H9 (cell line): ENCODE results near the gene LIPC. TPM values are rescaled to one million over a fixed set of nuclear protein-coding genes. Genes with fewer than 3 reads are reported as not detected.
A peak's percentile ranks its signal among the peaks of the same experiment; 100 is the strongest.

Experiments
- DNase-seq: peaks from one replicate; pipeline ENCODE4 v3.0.0-alpha.2; 2017
- H2AFZ ChIP-seq: one replicate; pipeline ENCODE4 v1.6.1; 2013; ENCODE audit warnings: mild to moderate bottlenecking, low read length, control low read depth, moderate library complexity
- H2AK5ac ChIP-seq: 2 replicates; pipeline ENCODE4 v1.6.1; 2013; ENCODE audit warnings: low read length, control low read depth, mixed read lengths; ENCODE audit not compliant: insufficient read length
- H2BK120ac ChIP-seq: one replicate; pipeline ENCODE4 v1.6.1; 2013; ENCODE audit warnings: low read depth, mild to moderate bottlenecking, low read length, control low read depth, inconsistent platforms; ENCODE audit not compliant: poor library complexity, severe bottlenecking
- H2BK12ac ChIP-seq: 2 replicates; pipeline ENCODE4 v1.6.1; 2013; ENCODE audit warnings: low read length, control low read depth, mixed read lengths, low read depth; ENCODE audit not compliant: insufficient read length
- H2BK15ac ChIP-seq: 2 replicates; pipeline ENCODE4 v1.6.1; 2013; ENCODE audit warnings: low read depth, low read length, control low read depth
- H2BK20ac ChIP-seq: one replicate; pipeline ENCODE4 v1.6.1; 2013; ENCODE audit warnings: low read depth, mild to moderate bottlenecking, low read length, control low read depth, inconsistent platforms; ENCODE audit not compliant: poor library complexity, severe bottlenecking
- H2BK5ac ChIP-seq: 2 replicates; pipeline ENCODE4 v1.6.1; 2013; ENCODE audit warnings: low read length, control low read depth, mixed read lengths; ENCODE audit not compliant: insufficient read length
- H3K14ac ChIP-seq: 2 replicates; pipeline ENCODE4 v1.6.1; 2013; ENCODE audit warnings: low read length, control low read depth; ENCODE audit not compliant: insufficient read depth
- H3K18ac ChIP-seq: 2 replicates; pipeline ENCODE4 v1.6.1; 2013; ENCODE audit warnings: low read depth, mild to moderate bottlenecking, mixed read lengths, low read length, control low read depth; ENCODE audit not compliant: insufficient read length
- H3K23ac ChIP-seq: 2 replicates; pipeline ENCODE4 v1.6.1; 2013; ENCODE audit warnings: low read length, control low read depth, mixed read lengths, low read depth; ENCODE audit not compliant: insufficient read length
- H3K23me2 ChIP-seq: 2 replicates; pipeline ENCODE4 v1.6.1; 2013; ENCODE audit warnings: low read depth, mild to moderate bottlenecking, mixed read lengths, low read length, control low read depth; ENCODE audit not compliant: insufficient read length, poor library complexity, severe bottlenecking
- H3K27ac ChIP-seq: 2 replicates; pipeline ENCODE4 v1.5.1; 2013; ENCODE audit warnings: low read length, control low read depth, mixed read lengths, low read depth; ENCODE audit not compliant: insufficient read length
- H3K27me3 ChIP-seq: 2 replicates; pipeline ENCODE4 v1.6.1; 2013; ENCODE audit warnings: low read length, control low read depth, inconsistent platforms; ENCODE audit not compliant: insufficient read depth
- H3K4ac ChIP-seq: 2 replicates; pipeline ENCODE4 v1.6.1; 2013; ENCODE audit warnings: low read depth, mild to moderate bottlenecking, control low read depth, inconsistent platforms, low read length, moderate library complexity
- H3K4me1 ChIP-seq: 2 replicates; pipeline ENCODE4 v1.6.1; 2013; ENCODE audit warnings: low read length, control low read depth, inconsistent platforms; ENCODE audit not compliant: insufficient read depth
- H3K4me2 ChIP-seq: 2 replicates; pipeline ENCODE4 v1.6.1; 2013; ENCODE audit warnings: low read length, control low read depth, mixed read lengths; ENCODE audit not compliant: insufficient read length, insufficient read depth
- H3K56ac ChIP-seq: 2 replicates; pipeline ENCODE4 v1.6.1; 2013; ENCODE audit warnings: low read depth, mild to moderate bottlenecking, mixed read lengths, low read length, control low read depth; ENCODE audit not compliant: insufficient read length
- H3K79me1 ChIP-seq: 2 replicates; pipeline ENCODE4 v1.6.1; 2013; ENCODE audit warnings: low read depth, mild to moderate bottlenecking, moderate library complexity, low read length, control low read depth, inconsistent platforms; ENCODE audit not compliant: insufficient read depth, poor library complexity, severe bottlenecking
- H3K79me2 ChIP-seq: 2 replicates; pipeline ENCODE4 v1.6.1; 2013; ENCODE audit warnings: low read length, control low read depth, inconsistent platforms; ENCODE audit not compliant: insufficient read depth
- H3K9ac ChIP-seq: 2 replicates; pipeline ENCODE4 v1.6.1; 2013; ENCODE audit warnings: low read length, control low read depth, mixed read lengths; ENCODE audit not compliant: insufficient read length; ENCODE audit errors: extremely low read depth
- H3K9me3 ChIP-seq: one replicate; pipeline ENCODE4 v1.6.1; 2013; ENCODE audit warnings: low read depth, low read length, inconsistent platforms; ENCODE audit not compliant: control insufficient read depth
- H3T11ph ChIP-seq: one replicate; pipeline ENCODE4 v1.6.1; 2013; ENCODE audit warnings: mild to moderate bottlenecking, low read length, control low read depth, inconsistent platforms
- H4K20me1 ChIP-seq: one replicate; pipeline ENCODE4 v1.6.1; 2013; ENCODE audit not compliant: control insufficient read depth, insufficient read length, insufficient read depth
- H4K5ac ChIP-seq: 2 replicates; pipeline ENCODE4 v1.6.1; 2013; ENCODE audit warnings: low read depth, mild to moderate bottlenecking, mixed read lengths, low read length, control low read depth; ENCODE audit not compliant: insufficient read length
- H4K8ac ChIP-seq: replicated peaks from 2 replicates; pipeline ENCODE4 v1.6.1; 2013; ENCODE audit warnings: low read length, control low read depth, mixed read lengths, low read depth; ENCODE audit not compliant: insufficient read length
- H4K91ac ChIP-seq: 2 replicates; pipeline ENCODE4 v1.6.1; 2013; ENCODE audit warnings: low read depth, mild to moderate bottlenecking, moderate library complexity, mixed read lengths, low read length, control low read depth; ENCODE audit not compliant: insufficient read length
- H3K27ac Mint-ChIP-seq, 3 experiments: 2 replicates in 2 of 3; 3 replicates in 1 of 3; pipeline ENCODE4 v1.8.0; 2020 to 2021; ENCODE audit warnings: mixed read lengths in 3 of 3, mild to moderate bottlenecking in 1 of 3, moderate library complexity in 1 of 3
- H3K27me3 Mint-ChIP-seq: 2 replicates; pipeline ENCODE4 v1.8.0; 2021; ENCODE audit warnings: low read depth, mild to moderate bottlenecking, moderate library complexity, mixed read lengths
- H3K36me3 Mint-ChIP-seq, 3 experiments: 2 replicates in 2 of 3; 3 replicates in 1 of 3; pipeline ENCODE4 v1.8.0; 2020 to 2021; ENCODE audit warnings: low read depth in 3 of 3, mixed read lengths in 3 of 3; ENCODE audit not compliant: insufficient read depth in 1 of 3
- H3K4me1 Mint-ChIP-seq, 2 experiments: 2 replicates each; pipeline ENCODE4 v1.8.0; 2020; ENCODE audit warnings: mixed read lengths in 2 of 2
- H3K4me3 Mint-ChIP-seq, 2 experiments: 2 replicates in 1 of 2; 3 replicates in 1 of 2; pipeline ENCODE4 v1.8.0; 2020 to 2021; ENCODE audit warnings: mild to moderate bottlenecking in 2 of 2, mixed read lengths in 2 of 2, moderate library complexity in 1 of 2
- H3K9me3 Mint-ChIP-seq, 2 experiments: 2 replicates in 1 of 2; 3 replicates in 1 of 2; pipeline ENCODE4 v1.8.0; 2020; ENCODE audit warnings: mild to moderate bottlenecking in 2 of 2, mixed read lengths in 2 of 2, moderate library complexity in 1 of 2
- CTCF ChIP-seq: fragments of 200-600 bp; sonication (generic); conservative IDR thresholded peaks from 3 replicates; pipeline ENCODE4 v1.8.0; 2021; ENCODE audit warnings: antibody characterized with exemption, mild to moderate bottlenecking
- WGBS: extraction: QIAGEN DNeasy Blood & Tissue Kit; methylation state at CpG from one replicate; pipeline ENCODE4 v1.1.7; 2013; ENCODE audit warnings: missing lambda C conversion rate, low lambda C conversion rate, mixed read lengths; ENCODE audit not compliant: insufficient read length; ENCODE audit errors: extremely low coverage; 5-methylcytosine and 5-hydroxymethylcytosine counted together
- total RNA-seq: library from RNA; stranded (reverse); gene quantifications from 2 replicates; pipeline ENCODE4 v1.2.1, GENCODE V29; 2021

Gene LIPC
- total RNA-seq, 1 experiment from 2014 or later, result not detected

GRCh38 chr15:58472821-58473581 lies 41.2 kb downstream of the LIPC start:
- Histone ChIP-seq H4K20me1 (no peaks in the 10 kb centered on the region), H4K5ac (no peak overlapping the region), H4K91ac (no peak overlapping the region), H3K27ac (no peak overlapping the region), H3K79me2 (no peaks in the 10 kb centered on the region), H3K4ac (no peak overlapping the region), H3K14ac (peak overlapping the region; percentile 23; the same call in 1 of the 2 replicates), H2BK120ac (no peak overlapping the region), H3K23me2 (no peaks in the 10 kb centered on the region), H3K27me3 (no peaks in the 10 kb centered on the region), H2BK5ac (no peak overlapping the region), H3K4me2 (no peak overlapping the region), H2BK12ac (no peak overlapping the region), H3T11ph (no peak overlapping the region), H2BK20ac (no peak overlapping the region), H3K4me1 (no peaks in the 10 kb centered on the region; the same call in none of the 2 replicates), H3K79me1 (no peaks in the 10 kb centered on the region), H2BK15ac (no peak overlapping the region), H3K18ac (no peak overlapping the region), H3K9me3 (no peaks in the 10 kb centered on the region), H2AK5ac (no peak overlapping the region), H4K8ac (no peak overlapping the region), H3K9ac (no peak overlapping the region), H3K23ac (no peak overlapping the region), H3K56ac (no peak overlapping the region), H2AFZ (no peak overlapping the region)
- H3K4me1 Mint-ChIP-seq, result peaks cover 23 to 25% of the 10 kb centered on the region in 2 experiments
- no peaks in the 10 kb centered on the region; the same call in 1 of the 2 replicates for H3K27me3 Mint-ChIP-seq
- no peaks in the 10 kb centered on the region; a peak in 1 of 5 replicates for H3K9me3 Mint-ChIP-seq
- no peaks in the 10 kb centered on the region for H3K36me3 Mint-ChIP-seq
- TF ChIP-seq CTCF, result no peak
- no peak for DNase-seq
- H3K4me3 Mint-ChIP-seq, result no peak overlapping the region
- H3K27ac Mint-ChIP-seq, result peak overlapping the region in 2 of 3 experiments; percentile 3 to 53; a peak in 1 of 7 replicates
- WGBS, result no CpG with 5 or more reads among the region's 8 CpGs
